ENCODE measurements around the gene NCOA7.

DNA sequence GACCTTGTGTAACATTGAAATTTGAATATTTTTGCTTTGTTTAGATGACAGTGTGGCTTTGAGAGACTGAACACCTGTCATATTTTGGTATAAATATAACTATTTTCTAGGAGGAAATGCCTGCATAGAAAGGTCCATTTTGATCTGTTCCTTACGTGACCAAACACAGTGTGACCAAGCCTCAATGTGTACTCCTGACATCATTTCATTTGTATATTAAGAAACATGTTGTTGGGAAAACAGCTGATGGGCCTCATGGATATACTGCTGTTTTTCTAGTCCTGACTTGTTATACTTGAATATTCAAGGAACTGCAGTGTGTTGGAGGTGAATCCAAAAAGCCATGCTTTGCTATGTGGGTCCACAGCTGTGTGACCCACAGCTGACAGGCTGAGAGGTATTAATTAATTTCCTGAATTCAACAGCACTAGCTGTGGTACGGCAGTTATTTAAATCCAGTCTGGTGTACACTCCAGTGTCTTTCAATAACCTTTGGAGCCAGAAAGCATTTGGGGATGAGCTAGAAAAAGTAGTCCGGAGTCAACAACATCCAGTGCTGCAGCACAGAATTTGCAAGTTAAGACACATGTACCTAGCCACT, 18.9 kb downstream of the NCOA7 start:
- TF ChIP-seq, protein P1, sequence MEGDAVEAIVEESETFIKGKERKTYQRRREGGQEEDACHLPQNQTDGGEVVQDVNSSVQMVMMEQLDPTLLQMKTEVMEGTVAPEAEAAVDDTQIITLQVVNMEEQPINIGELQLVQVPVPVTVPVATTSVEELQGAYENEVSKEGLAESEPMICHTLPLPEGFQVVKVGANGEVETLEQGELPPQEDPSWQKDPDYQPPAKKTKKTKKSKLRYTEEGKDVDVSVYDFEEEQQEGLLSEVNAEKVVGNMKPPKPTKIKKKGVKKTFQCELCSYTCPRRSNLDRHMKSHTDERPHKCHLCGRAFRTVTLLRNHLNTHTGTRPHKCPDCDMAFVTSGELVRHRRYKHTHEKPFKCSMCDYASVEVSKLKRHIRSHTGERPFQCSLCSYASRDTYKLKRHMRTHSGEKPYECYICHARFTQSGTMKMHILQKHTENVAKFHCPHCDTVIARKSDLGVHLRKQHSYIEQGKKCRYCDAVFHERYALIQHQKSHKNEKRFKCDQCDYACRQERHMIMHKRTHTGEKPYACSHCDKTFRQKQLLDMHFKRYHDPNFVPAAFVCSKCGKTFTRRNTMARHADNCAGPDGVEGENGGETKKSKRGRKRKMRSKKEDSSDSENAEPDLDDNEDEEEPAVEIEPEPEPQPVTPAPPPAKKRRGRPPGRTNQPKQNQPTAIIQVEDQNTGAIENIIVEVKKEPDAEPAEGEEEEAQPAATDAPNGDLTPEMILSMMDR (IDR thresholded peaks at IDR 0.05) = no peak
- no peak for TF ChIP-seq POLR2A (IDR thresholded peaks at IDR 0.05)

Measured in adrenal gland (tissue), 5 donors.